IMR-90 (cell line): ENCODE data around the gene SPP2. TPM values are rescaled to one million over a fixed set of nuclear protein-coding genes. Genes with fewer than 3 reads are reported as not detected.
A peak's percentile ranks its signal among the peaks of the same experiment; 100 is the strongest.

Experiments
- ATAC-seq: fragments of 200-7000 bp; cut with Tn5 transposase; 2 replicates; pipeline ENCODE4 v1.9.1; 2020; ENCODE audit warnings: low read depth, mild to moderate bottlenecking, moderate library complexity
- BruUV-seq: library from RNA; stranded (reverse); fragments of 400-500 nt; replicated peaks from 2 replicates; lab custom pipeline; 2021; lab: Mats Ljungman, UMichigan
- CTCF ChIA-PET: fragments of 300-600 bp; formaldehyde crosslinking; extraction: SDS; loops from one replicate; lab custom pipeline; 2021; ENCODE audit warnings: antibody characterized with exemption; lab: Yijun Ruan, JAX
- POLR2A ChIA-PET: fragments of 300-600 bp; sonication (Branson Sonifier 250); formaldehyde crosslinking; loops from one replicate; lab custom pipeline; 2022; ENCODE audit warnings: antibody characterized with exemption; ENCODE audit not compliant: unreplicated experiment; lab: Charles Lee
- DNase-seq: peaks from one replicate; pipeline ENCODE4 v3.0.0; 2013
- H2AFZ ChIP-seq: replicated peaks from 2 replicates; pipeline ENCODE3; 2013; ENCODE audit warnings: low read length, mild to moderate bottlenecking; ENCODE audit not compliant: poor library complexity
- H2AK5ac ChIP-seq: 2 replicates; pipeline ENCODE4 v1.6.1; 2013; ENCODE audit warnings: low read depth, low read length, inconsistent platforms
- H2AK9ac ChIP-seq: replicated peaks from 2 replicates; pipeline ENCODE3; 2013; ENCODE audit warnings: mild to moderate bottlenecking, low read depth, low read length, moderate library complexity; ENCODE audit not compliant: poor library complexity
- H2BK120ac ChIP-seq: 2 replicates; pipeline ENCODE4 v1.6.1; 2013; ENCODE audit warnings: low read depth, low read length, inconsistent platforms
- H2BK15ac ChIP-seq: 3 replicates; pipeline ENCODE4 v1.6.1; 2013; ENCODE audit warnings: low read depth, low read length, inconsistent platforms
- H2BK20ac ChIP-seq: 2 replicates; pipeline ENCODE4 v1.6.1; 2013; ENCODE audit warnings: low read depth, mild to moderate bottlenecking, inconsistent platforms, low read length, moderate library complexity
- H2BK5ac ChIP-seq: 2 replicates; pipeline ENCODE4 v1.6.1; 2013; ENCODE audit warnings: mild to moderate bottlenecking, low read depth, low read length, inconsistent platforms; ENCODE audit not compliant: poor library complexity, severe bottlenecking
- H3K14ac ChIP-seq: replicated peaks from 2 replicates; pipeline ENCODE4 v1.6.1; 2013; ENCODE audit warnings: low read depth, low read length, inconsistent platforms
- H3K18ac ChIP-seq: 2 replicates; pipeline ENCODE4 v1.6.1; 2013; ENCODE audit warnings: low read depth, low read length, control low read depth
- H3K23ac ChIP-seq: 2 replicates; pipeline ENCODE4 v1.6.1; 2013; ENCODE audit warnings: low read depth, low read length, inconsistent platforms
- H3K27ac ChIP-seq: 2 replicates; pipeline ENCODE4 v1.5.1; 2013; ENCODE audit warnings: mild to moderate bottlenecking, control low read depth, low read length; ENCODE audit not compliant: insufficient read depth
- H3K27me3 ChIP-seq: 2 replicates; pipeline ENCODE4 v1.6.1; 2013; ENCODE audit warnings: low read length; ENCODE audit not compliant: control insufficient read depth, insufficient read depth
- H3K36me3 ChIP-seq: 2 replicates; pipeline ENCODE4 v1.6.1; 2013; ENCODE audit warnings: low read length, mixed read lengths; ENCODE audit not compliant: control insufficient read depth, insufficient read depth
- H3K4ac ChIP-seq: 2 replicates; pipeline ENCODE4 v1.6.1; 2013; ENCODE audit warnings: low read depth, low read length, inconsistent platforms
- H3K4me1 ChIP-seq: 2 replicates; pipeline ENCODE4 v1.6.1; 2013; ENCODE audit warnings: low read length, mixed read lengths; ENCODE audit not compliant: control insufficient read depth, insufficient read depth
- H3K4me2 ChIP-seq: 2 replicates; pipeline ENCODE4 v1.6.1; 2013; ENCODE audit warnings: low read depth, mild to moderate bottlenecking, control low read depth, low read length, moderate library complexity
- H3K4me3 ChIP-seq: 2 replicates; pipeline ENCODE4 v1.5.1; 2013; ENCODE audit warnings: low read depth, mild to moderate bottlenecking, control low read depth, low read length, moderate library complexity; ENCODE audit not compliant: insufficient read depth
- H3K56ac ChIP-seq: 2 replicates; pipeline ENCODE4 v1.6.1; 2013; ENCODE audit warnings: low read length, inconsistent platforms; ENCODE audit not compliant: insufficient read depth; ENCODE audit errors: extremely low read depth
- H3K79me1 ChIP-seq, 2 experiments: 2 replicates each; pipeline ENCODE4 v1.6.1; 2013; ENCODE audit warnings: low read length in 2 of 2, inconsistent platforms in 1 of 2, low read depth in 1 of 2
- H3K9ac ChIP-seq: 2 replicates; pipeline ENCODE4 v1.6.1; 2013; ENCODE audit warnings: low read depth, low read length, control low read depth
- H3K9me1 ChIP-seq: 2 replicates; pipeline ENCODE4 v1.6.1; 2013; ENCODE audit warnings: low read length, inconsistent platforms; ENCODE audit not compliant: insufficient read depth
- H3K9me3 ChIP-seq: 2 replicates; pipeline ENCODE4 v1.6.1; 2013; ENCODE audit warnings: low read length; ENCODE audit not compliant: control insufficient read depth, insufficient read depth
- H4K20me1 ChIP-seq: 2 replicates; pipeline ENCODE4 v1.6.1; 2013; ENCODE audit warnings: low read length, inconsistent platforms; ENCODE audit not compliant: insufficient read depth
- H4K5ac ChIP-seq: 2 replicates; pipeline ENCODE4 v1.6.1; 2013; ENCODE audit warnings: mild to moderate bottlenecking, low read depth, low read length, control low read depth
- H4K8ac ChIP-seq, 2 experiments: 2 replicates each; pipeline ENCODE4 v1.6.1; 2013; ENCODE audit warnings: low read depth in 2 of 2, low read length in 2 of 2, control low read depth in 1 of 2, inconsistent platforms in 1 of 2
- H4K91ac ChIP-seq: 2 replicates; pipeline ENCODE4 v1.6.1; 2013; ENCODE audit warnings: low read depth, low read length, inconsistent platforms; ENCODE audit not compliant: insufficient read depth
- RFX5 ChIP-seq: IDR thresholded peaks from 2 replicates; pipeline ENCODE4 v1.8.0; 2012; ENCODE audit warnings: low read depth, mild to moderate bottlenecking, low read length, moderate library complexity
- SMC3 ChIP-seq: fragments of 150-350 bp; IDR thresholded peaks from 2 replicates; pipeline ENCODE4 v1.6.1; 2016; ENCODE audit warnings: low read depth, mild to moderate bottlenecking, antibody characterized with exemption, low read length, moderate library complexity
- WGBS, 2 experiments: methylation state at CpG; one replicate each; pipeline versions ENCODE4 v1.1.5 to v1.1.7; 2013; ENCODE audit warnings: missing lambda C conversion rate in 2 of 2; ENCODE audit not compliant: insufficient read length in 1 of 2; ENCODE audit errors: extremely low coverage in 2 of 2; 5-methylcytosine and 5-hydroxymethylcytosine counted together
- dilution Hi-C: fragments of 300-500 bp; cut with HindIII; formaldehyde crosslinking; loops from one replicate; pipeline ENCODE4 v1.14.3; 2018; ENCODE audit warnings: low sequenced_read_pairs; ENCODE audit not compliant: unreplicated experiment
- in situ Hi-C: fragments of 300-500 bp; cut with MboI; formaldehyde crosslinking; loops from 3 replicates; pipeline ENCODE4 v1.14.3; 2019; ENCODE audit warnings: low sequenced_read_pairs, inconsistent platforms, mixed read lengths
- intact Hi-C: fragments of 100-400 bp; cut with micrococcal nuclease; formaldehyde crosslinking; loops from 2 replicates; pipeline ENCODE4 v1.10.0; 2022
- polyA plus RNA-seq, 3 experiments: library from polyadenylated mRNA; depleted of rRNA; stranded (reverse); fragments of >200 nt; gene quantifications; 2 replicates each; pipeline ENCODE4 v1.2.3, GENCODE V29; 2012; ENCODE audit warnings: low replicate concordance in 1 of 3
- total RNA-seq: library from RNA; depleted of rRNA; stranded (reverse); fragments of >200 nt; gene quantifications from 2 replicates; pipeline ENCODE4 v1.2.3, GENCODE V29; 2012
- TF ChIP-seq, protein P1 (sequence below): fragments of 150-350 bp; IDR thresholded peaks from 2 replicates; pipeline ENCODE4 v1.6.1; 2017; ENCODE audit warnings: mild to moderate bottlenecking, antibody characterized with exemption, low read length, low read depth

Gene SPP2
- total and polyA plus RNA-seq, 2 of the 4 experiments (the other 2 are of a cell fraction) = not detected

DNA sequence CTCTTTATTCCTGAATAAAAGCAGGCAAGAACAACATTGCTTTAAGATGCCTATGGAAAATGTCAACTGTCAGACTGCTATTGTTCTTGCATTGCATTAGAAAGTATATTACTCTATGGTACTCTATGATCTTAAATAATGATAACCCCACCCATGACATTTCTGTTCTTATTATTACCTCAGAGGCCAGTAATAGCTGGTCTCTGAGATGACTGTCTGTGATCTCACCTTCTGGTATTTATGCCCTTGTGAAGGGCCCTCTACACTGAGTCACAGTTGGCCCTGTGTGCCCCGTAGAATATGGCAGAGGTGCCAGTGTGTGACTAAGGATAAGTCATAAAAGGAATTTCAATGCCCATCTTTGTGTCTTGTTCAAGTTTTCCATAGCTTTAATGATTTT is 61.0 kb downstream of the SPP2 start:
- H3K4me1 ChIP-seq = no peaks in the 10 kb centered on the region
- no peak overlapping the region for H3K56ac ChIP-seq
- H3K9me3 ChIP-seq = no peaks in the 10 kb centered on the region; the same call in 1 of the 2 replicates
- no peak overlapping the region for H3K14ac ChIP-seq
- no peaks in the 10 kb centered on the region for H3K9me1 ChIP-seq
- no peak overlapping the region for H2BK5ac ChIP-seq
- H4K20me1 ChIP-seq = no peaks in the 10 kb centered on the region
- POLR2A ChIA-PET = no interaction called here
- no peak overlapping the region for H4K8ac ChIP-seq
- dilution Hi-C loops (no loop called here), intact Hi-C loops (no loop called here), in situ Hi-C loops (no loop called here)
- no peak overlapping the region for H2BK120ac ChIP-seq
- H3K4me3 ChIP-seq = no peak overlapping the region
- H4K91ac ChIP-seq = no peak overlapping the region
- no peak overlapping the region for H3K27ac ChIP-seq
- no peaks in the 10 kb centered on the region for H3K36me3 ChIP-seq
- no peak overlapping the region for H2BK20ac ChIP-seq
- no peaks in the 10 kb centered on the region for H3K79me1 ChIP-seq
- H4K5ac ChIP-seq = no peak overlapping the region
- H3K4ac ChIP-seq = no peak overlapping the region
- no CpG with 5 or more reads among the region's 1 CpG for WGBS, 2 experiments
- no peak overlapping the region for H3K18ac ChIP-seq
- peaks cover 9% of the 10 kb centered on the region for H3K27me3 ChIP-seq
- no peak for TF ChIP-seq SMC3
- no peak for TF ChIP-seq RFX5
- TF ChIP-seq, protein P1, sequence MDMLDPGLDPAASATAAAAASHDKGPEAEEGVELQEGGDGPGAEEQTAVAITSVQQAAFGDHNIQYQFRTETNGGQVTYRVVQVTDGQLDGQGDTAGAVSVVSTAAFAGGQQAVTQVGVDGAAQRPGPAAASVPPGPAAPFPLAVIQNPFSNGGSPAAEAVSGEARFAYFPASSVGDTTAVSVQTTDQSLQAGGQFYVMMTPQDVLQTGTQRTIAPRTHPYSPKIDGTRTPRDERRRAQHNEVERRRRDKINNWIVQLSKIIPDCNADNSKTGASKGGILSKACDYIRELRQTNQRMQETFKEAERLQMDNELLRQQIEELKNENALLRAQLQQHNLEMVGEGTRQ = no peak
- CTCF ChIA-PET = no interaction called here
- H3K23ac ChIP-seq = no peak overlapping the region
- H3K4me2 ChIP-seq = no peak overlapping the region
- H2AK9ac ChIP-seq = no peak overlapping the region
- no peak overlapping the region for H2BK15ac ChIP-seq
- ATAC-seq (no peak), DNase-seq (peak; percentile 7)
- H2AFZ ChIP-seq = no peak overlapping the region
- H2AK5ac ChIP-seq = no peak overlapping the region
- H3K9ac ChIP-seq = no peak overlapping the region
- BruUV-seq = no TSS peak
